Vagina (tissue), 2 donors: ENCODE results near the gene TEX2.

Experiments
- POLR2A ChIP-seq, 2 donors: fragments of 450-650 bp; IDR thresholded peaks; one replicate each; pipeline ENCODE4 v1.6.1; 2017; ENCODE audit warnings: antibody characterized with exemption in 2 of 2, mild to moderate bottlenecking in 2 of 2, moderate library complexity in 2 of 2
- POLR2AphosphoS5 ChIP-seq, 2 donors: sonication (generic); formaldehyde crosslinking; IDR thresholded peaks; one replicate each; pipeline ENCODE4 v1.9.0; 2017; ENCODE audit warnings: antibody characterized with exemption in 2 of 2, mild to moderate bottlenecking in 2 of 2, low read depth in 1 of 2; ENCODE audit not compliant: insufficient read depth in 1 of 2
- TF ChIP-seq, protein P1 (sequence below), 3 experiments: fragments of 450-650 bp in 2 of 3; fragments of 200-600 bp in 1 of 3; sonication (generic) in 1 of 3; IDR thresholded peaks; one replicate each; pipeline ENCODE4 v1.5.1; 2017 to 2019; ENCODE audit warnings: antibody characterized with exemption in 3 of 3, mild to moderate bottlenecking in 2 of 3, moderate library complexity in 2 of 3

GRCh38 chr17:64138441-64138840, 124.6 kb downstream of the TEX2 start:
- TF ChIP-seq, protein P1, sequence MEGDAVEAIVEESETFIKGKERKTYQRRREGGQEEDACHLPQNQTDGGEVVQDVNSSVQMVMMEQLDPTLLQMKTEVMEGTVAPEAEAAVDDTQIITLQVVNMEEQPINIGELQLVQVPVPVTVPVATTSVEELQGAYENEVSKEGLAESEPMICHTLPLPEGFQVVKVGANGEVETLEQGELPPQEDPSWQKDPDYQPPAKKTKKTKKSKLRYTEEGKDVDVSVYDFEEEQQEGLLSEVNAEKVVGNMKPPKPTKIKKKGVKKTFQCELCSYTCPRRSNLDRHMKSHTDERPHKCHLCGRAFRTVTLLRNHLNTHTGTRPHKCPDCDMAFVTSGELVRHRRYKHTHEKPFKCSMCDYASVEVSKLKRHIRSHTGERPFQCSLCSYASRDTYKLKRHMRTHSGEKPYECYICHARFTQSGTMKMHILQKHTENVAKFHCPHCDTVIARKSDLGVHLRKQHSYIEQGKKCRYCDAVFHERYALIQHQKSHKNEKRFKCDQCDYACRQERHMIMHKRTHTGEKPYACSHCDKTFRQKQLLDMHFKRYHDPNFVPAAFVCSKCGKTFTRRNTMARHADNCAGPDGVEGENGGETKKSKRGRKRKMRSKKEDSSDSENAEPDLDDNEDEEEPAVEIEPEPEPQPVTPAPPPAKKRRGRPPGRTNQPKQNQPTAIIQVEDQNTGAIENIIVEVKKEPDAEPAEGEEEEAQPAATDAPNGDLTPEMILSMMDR (IDR thresholded peaks at IDR 0.05), result no peak
- TF ChIP-seq POLR2AphosphoS5 (IDR thresholded peaks at IDR 0.05; ENCODE audit: insufficient read depth in 1 of 2, low read depth in 1 of 2) (no peak), POLR2A (IDR thresholded peaks at IDR 0.05) (no peak)
